Heart right ventricle (tissue), 16 donors: ENCODE measurements around the gene REXO1. TPM values are rescaled to one million over a fixed set of nuclear protein-coding genes. Genes with fewer than 3 reads are reported as not detected.

Experiments
- ATAC-seq, 8 donors: fragments of 200-7000 bp; cut with Tn5 transposase; one replicate each; pipeline ENCODE4 v1.9.1; 2020; ENCODE audit warnings: mild to moderate bottlenecking in 8 of 8, moderate library complexity in 8 of 8, moderate number of reproducible peaks in 1 of 8
- DNase-seq, 2 donors: peaks; one replicate each; pipeline ENCODE4 v3.0.0-alpha.2; 2020
- H3K27ac ChIP-seq, 10 donors: fragments of 200-600 bp; sonication (generic) in 2 of 10; one replicate each; pipeline versions ENCODE4 v1.5.0 to v1.8.0; 2020 to 2022; ENCODE audit warnings: mild to moderate bottlenecking in 3 of 10
- H3K27me3 ChIP-seq, 7 donors: fragments of 200-600 bp; one replicate each; pipeline ENCODE4 v1.8.0; 2021 to 2022; ENCODE audit warnings: mild to moderate bottlenecking in 2 of 7
- H3K36me3 ChIP-seq, 9 donors: fragments of 200-600 bp; sonication (generic) in 1 of 9; one replicate each; pipeline versions ENCODE4 v1.5.0 to v1.8.0; 2020 to 2022; ENCODE audit warnings: mild to moderate bottlenecking in 2 of 9
- H3K4me1 ChIP-seq, 9 donors: fragments of 200-600 bp; sonication (generic) in 1 of 9; one replicate each; pipeline versions ENCODE4 v1.5.0 to v1.8.0; 2020 to 2022; ENCODE audit warnings: mild to moderate bottlenecking in 4 of 9
- H3K4me3 ChIP-seq, 10 donors: fragments of 200-600 bp; sonication (generic) in 2 of 10; one replicate each; pipeline versions ENCODE4 v1.5.0 to v1.8.0; 2020 to 2022; ENCODE audit warnings: mild to moderate bottlenecking in 7 of 10, moderate library complexity in 2 of 10
- H3K9me3 ChIP-seq, 11 donors: fragments of 200-600 bp in 10 of 11; sonication (generic) in 2 of 11; one replicate each; pipeline versions ENCODE4 v1.5.0 to v1.8.0; 2013 to 2022; ENCODE audit warnings: mild to moderate bottlenecking in 2 of 11, control low read depth in 1 of 11, moderate library complexity in 1 of 11
- WGBS, 2 donors: extraction: QIAGEN DNeasy Blood & Tissue Kit; methylation state at CpG; one replicate each; pipeline ENCODE4 v1.1.7; 2013; ENCODE audit warnings: inconsistent platforms in 1 of 2; 5-methylcytosine and 5-hydroxymethylcytosine counted together
- intact Hi-C, 10 donors: fragments of 100-400 bp; cut with DNase I; formaldehyde crosslinking; loops; one replicate each; pipeline versions ENCODE4 v1.11.1 to v1.14.2; 2022
- polyA plus RNA-seq, 2 donors: library from polyadenylated mRNA; stranded (reverse); fragments of 200-250 nt; gene quantifications; one replicate each; pipeline ENCODE4 v1.2.3, GENCODE V29; 2013
- total RNA-seq, 10 donors: library from RNA; stranded (reverse); fragmentation: NEBNext Ultra II Directional in 3 of 10; extraction: Animal tissue kit (Norgen Biotek cat#: 25700) in 3 of 10; gene quantifications; one replicate each; pipeline versions ENCODE4 v1.2.1 to v1.2.4, GENCODE V29; 2021 to 2023
- TF ChIP-seq, protein P1 (sequence below), 9 donors: fragments of 200-600 bp; sonication (generic) in 2 of 9; IDR thresholded peaks; one replicate each; pipeline versions ENCODE4 v1.5.0 to v1.8.0; 2021 to 2022; ENCODE audit warnings: antibody characterized with exemption in 9 of 9, mild to moderate bottlenecking in 5 of 9, moderate library complexity in 1 of 9
- donor health status: Arrhythmogenic right ventricular cardiomyopathy.
- donor health status: ischemic (EF 13 %, LVEDD 7.1; RV severe dilation, severe dysfunction).
- donor health status: healthy with polysubstance abuse.
- donor health status: DM: no; HTN: yes; CAD: no.
- donor health status: DM: no; HTN: no; CAD: no.
- donor health status: ischemic (EF 25% LVEDD 6.9; RV normal size, moderate dysfunction).
- donor health status: ischemic (EF 25% LVEDD 5.7; RV mildly dilated, moderate dysfunction).
- donor health status: healthy.
- donor health status: DM: yes; HTN: yes; CAD: no.
- donor health status: Ischemic cardiomyopathy.
- donor health status: ischemic (EF 35%, LVEDD 5.7; RV mildly dilated, moderate dysfunction).
- donor health status: nonischemic (EF 11% LVEDD 7.7; RV severe dilation, severe dysfunction).
- donor health status: DM: yes; HTN: yes; CAD: no.
- donor health status: PGD.
- donor health status: ischemic (EF 29% LVEDD 5.4; RV normal size, mild dysfunction).
- donor health status: nonischemic (EF 23%, LVEDD 6.1; RV moderate dilation, normal function).

The REXO1 gene
- total and polyA plus RNA-seq, 12 donors, result 13.1 to 20.6 (median 16.5) TPM

DNA sequence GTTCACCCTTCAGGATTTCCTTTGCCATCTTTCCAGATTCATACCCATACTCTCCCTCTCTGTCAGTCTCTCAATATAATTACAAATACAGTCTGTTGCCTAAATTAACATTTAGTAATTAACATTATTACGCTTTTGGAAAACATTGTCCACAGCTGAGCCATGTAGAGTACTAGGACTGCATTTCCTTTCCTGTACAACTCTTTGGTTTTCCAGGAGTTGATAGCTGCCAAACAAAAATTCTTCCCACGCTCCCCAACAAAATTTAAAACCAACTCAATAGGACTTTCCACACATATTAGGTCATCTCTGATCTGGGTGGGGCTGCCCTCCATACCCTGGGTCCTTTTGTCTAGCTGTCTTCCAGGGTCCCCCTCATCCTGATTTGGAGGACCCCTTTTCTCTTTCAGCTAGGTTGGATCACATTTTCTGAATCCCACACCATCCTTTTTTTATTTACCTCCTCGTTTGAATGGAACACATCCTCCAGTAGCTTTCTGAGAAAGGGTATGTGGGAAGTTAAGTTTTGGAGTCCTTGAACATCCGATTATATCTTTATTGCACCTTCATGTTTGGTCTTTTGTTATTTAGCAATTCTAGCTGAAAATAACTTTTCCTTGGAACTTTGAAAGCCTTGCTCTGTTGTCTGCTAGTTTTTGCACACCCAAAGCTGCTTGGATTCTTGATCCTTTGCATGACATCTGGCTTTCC lies 77.3 kb downstream of the REXO1 start:
- H3K4me1 ChIP-seq, result peaks cover 0 to 9% (median 3%) of the 10 kb centered on the region in 9 donors
- H3K27me3 ChIP-seq, result peaks cover 25 to 99% (median 91%) of the 10 kb centered on the region in 7 donors
- ATAC-seq (no peak), DNase-seq (no peak)
- H3K27ac ChIP-seq, result no peak overlapping the region
- 89% methylated on average over 4 of the region's 4 CpGs for whole genome bisulfite sequencing, 2 donors
- H3K9me3 ChIP-seq, result peaks cover 0 to 23% (median 14%) of the 10 kb centered on the region in 11 donors
- H3K4me3 ChIP-seq, result no peak overlapping the region
- no peaks in the 10 kb centered on the region for H3K36me3 ChIP-seq
- intact Hi-C loops, result no loop called here
- TF ChIP-seq, protein P1, sequence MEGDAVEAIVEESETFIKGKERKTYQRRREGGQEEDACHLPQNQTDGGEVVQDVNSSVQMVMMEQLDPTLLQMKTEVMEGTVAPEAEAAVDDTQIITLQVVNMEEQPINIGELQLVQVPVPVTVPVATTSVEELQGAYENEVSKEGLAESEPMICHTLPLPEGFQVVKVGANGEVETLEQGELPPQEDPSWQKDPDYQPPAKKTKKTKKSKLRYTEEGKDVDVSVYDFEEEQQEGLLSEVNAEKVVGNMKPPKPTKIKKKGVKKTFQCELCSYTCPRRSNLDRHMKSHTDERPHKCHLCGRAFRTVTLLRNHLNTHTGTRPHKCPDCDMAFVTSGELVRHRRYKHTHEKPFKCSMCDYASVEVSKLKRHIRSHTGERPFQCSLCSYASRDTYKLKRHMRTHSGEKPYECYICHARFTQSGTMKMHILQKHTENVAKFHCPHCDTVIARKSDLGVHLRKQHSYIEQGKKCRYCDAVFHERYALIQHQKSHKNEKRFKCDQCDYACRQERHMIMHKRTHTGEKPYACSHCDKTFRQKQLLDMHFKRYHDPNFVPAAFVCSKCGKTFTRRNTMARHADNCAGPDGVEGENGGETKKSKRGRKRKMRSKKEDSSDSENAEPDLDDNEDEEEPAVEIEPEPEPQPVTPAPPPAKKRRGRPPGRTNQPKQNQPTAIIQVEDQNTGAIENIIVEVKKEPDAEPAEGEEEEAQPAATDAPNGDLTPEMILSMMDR (IDR thresholded peaks at IDR 0.05), result no peak

DNA sequence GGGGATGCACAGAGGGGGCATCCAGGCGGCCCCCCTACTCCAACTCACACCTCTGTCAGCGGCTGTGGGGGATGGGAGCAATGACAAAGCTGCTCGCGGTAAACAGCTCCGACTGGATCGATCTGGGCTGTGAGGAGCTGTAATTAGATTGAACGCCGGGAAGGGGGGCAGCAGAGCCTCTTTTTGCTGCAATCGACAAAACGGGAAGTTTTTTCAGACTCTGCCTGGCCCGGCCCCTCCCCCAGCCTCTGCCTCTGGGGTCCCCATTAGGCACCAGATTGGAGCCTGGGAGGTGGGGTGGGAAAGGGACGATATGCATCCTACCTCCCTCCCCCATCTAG lies 78.7 kb downstream of the REXO1 start:
- no peak overlapping the region for H3K27ac ChIP-seq
- peaks cover 0 to 19% (median 13%) of the 10 kb centered on the region in 11 donors for H3K9me3 ChIP-seq
- intact Hi-C loops, result loop anchor here in 6 of 10 donors (2.0 to 10.0 kb wide), 6 partner anchors 95 to 225 kb away; partner anchors contain the start of gene UQCR11 (in 1 of the 6)
- no peak overlapping the region for H3K4me3 ChIP-seq
- TF ChIP-seq, protein P1 (IDR thresholded peaks at IDR 0.05), result no peak
- WGBS, 2 donors, result 2 to 7% methylated on average over 12 of the region's 12 CpGs
- peaks cover 16 to 99% (median 91%) of the 10 kb centered on the region in 7 donors for H3K27me3 ChIP-seq
- no peaks in the 10 kb centered on the region for H3K36me3 ChIP-seq
- no peak for ATAC-seq
- no peak for DNase-seq
- peaks cover 0 to 6% (median 0%) of the 10 kb centered on the region in 9 donors for H3K4me1 ChIP-seq

DNA sequence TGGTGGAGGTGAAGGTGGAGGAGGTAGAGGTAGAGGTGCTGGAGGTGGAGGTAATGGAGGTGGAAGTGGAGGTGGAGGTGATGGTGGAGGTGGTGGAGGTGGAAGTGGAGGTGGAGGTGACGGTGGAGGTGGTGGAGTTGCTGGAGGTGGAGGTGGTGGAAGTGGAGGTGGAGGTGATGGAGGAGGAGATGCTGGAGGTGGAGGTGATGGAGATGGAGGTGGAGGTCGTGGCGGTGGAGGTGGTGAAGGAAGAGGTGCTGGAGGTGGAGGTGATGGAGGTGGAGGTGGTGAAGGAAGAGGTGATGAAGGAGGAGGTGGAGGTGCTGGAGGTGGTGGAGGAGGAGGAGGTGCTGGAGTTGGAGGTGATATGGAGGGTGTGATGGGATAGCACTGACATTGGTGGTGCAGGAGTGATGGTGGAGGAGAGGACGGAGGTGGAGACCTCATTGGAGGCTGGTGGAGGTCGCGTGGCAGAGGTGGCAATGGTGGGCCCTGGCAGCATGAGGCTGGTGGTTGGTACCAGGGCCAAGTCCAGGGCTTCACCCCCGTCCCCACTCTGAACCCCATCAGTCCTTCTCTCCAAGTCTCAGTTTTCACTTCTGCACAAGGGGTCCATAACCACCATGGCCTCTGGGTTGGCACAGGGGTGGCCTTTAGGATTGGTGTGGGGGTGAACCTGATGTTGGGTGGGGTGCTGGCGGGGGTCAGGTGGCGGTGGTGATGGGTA lies 79.2 kb downstream of the REXO1 start:
- Histone ChIP-seq H3K4me1 (peaks cover 0 to 6% (median 0%) of the 10 kb centered on the region in 9 donors), H3K27ac (no peak overlapping the region), H3K36me3 (no peaks in the 10 kb centered on the region), H3K27me3 (peaks cover 16 to 99% (median 91%) of the 10 kb centered on the region in 7 donors), H3K9me3 (peaks cover 0 to 19% (median 13%) of the 10 kb centered on the region in 11 donors), H3K4me3 (no peak overlapping the region)
- intact Hi-C loops, result loop anchor here in 6 of 10 donors (2.0 to 10.0 kb wide), 6 partner anchors 94 to 224 kb away; partner anchors contain the start of gene UQCR11 (in 1 of the 6)
- WGBS, 2 donors, result 74 to 77% methylated on average over 9 of the region's 9 CpGs
- TF ChIP-seq, protein P1 (IDR thresholded peaks at IDR 0.05), result no peak
- ATAC-seq (peak in 1 of 8 donors; percentile 17), DNase-seq (no peak)

DNA sequence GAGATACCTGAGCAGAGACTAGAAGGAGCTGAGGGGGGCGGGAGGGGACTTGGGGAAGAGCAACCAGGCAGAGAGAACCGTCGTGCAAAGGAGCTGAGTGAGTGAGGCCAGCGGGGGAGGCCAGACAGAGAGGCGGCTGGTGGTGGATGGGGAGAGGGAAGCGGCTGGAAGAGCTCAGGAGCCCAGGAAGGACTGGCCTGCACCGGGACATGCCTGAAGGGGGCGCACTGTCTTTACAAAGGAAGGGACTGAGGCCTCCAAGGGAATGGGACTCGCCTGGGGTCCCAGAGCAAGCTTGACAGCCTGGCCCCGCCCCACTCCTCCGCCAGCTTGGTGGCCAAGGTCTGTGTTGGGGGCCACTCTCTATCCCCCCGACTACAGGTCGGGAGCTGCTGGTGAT lies 80.0 kb downstream of the REXO1 start:
- H3K27ac ChIP-seq, result no peak overlapping the region
- ATAC-seq, result no peak
- H3K4me3 ChIP-seq, result no peak overlapping the region
- H3K36me3 ChIP-seq, result no peaks in the 10 kb centered on the region
- peaks cover 0 to 19% (median 13%) of the 10 kb centered on the region in 11 donors for H3K9me3 ChIP-seq
- 19% methylated on average over 13 of the region's 13 CpGs for WGBS, 2 donors
- peaks cover 0 to 6% (median 0%) of the 10 kb centered on the region in 9 donors for H3K4me1 ChIP-seq
- TF ChIP-seq, protein P1 (IDR thresholded peaks at IDR 0.05), result peak in 3 of 9 donors; percentile 7 to 14 (median 9)
- no peak for DNase-seq
- H3K27me3 ChIP-seq, result peaks cover 16 to 99% (median 91%) of the 10 kb centered on the region in 7 donors
- intact Hi-C loops, result loop anchor here in 6 of 10 donors (2.0 to 10.0 kb wide), 6 partner anchors 93 to 223 kb away; partner anchors contain the start of gene UQCR11 (in 1 of the 6)
